Activated CD4-positive, alpha-beta T cell treated with anti-CD3 and anti-CD28 coated beads for 36 hours (primary cell): Measurements from ENCODE around the gene BRINP3. TPM values are rescaled to one million over a fixed set of nuclear protein-coding genes. Genes with fewer than 3 reads are reported as not detected.
"Not testable (repeated sequence)": the region's sequence is repeated elsewhere in the genome, so short reads cannot be mapped to it uniquely, and the experiment has no call there.

Experiments
- ATAC-seq: fragments of 200-7000 bp; cut with Tn5 transposase; one replicate; pipeline ENCODE4 v1.10.0; 2021; ENCODE audit warnings: mild to moderate bottlenecking, moderate library complexity
- CTCF ChIA-PET: fragments of 350-600 bp; sonication (Branson Sonifier 250); formaldehyde crosslinking; loops from one replicate; lab custom pipeline; 2021; ENCODE audit warnings: antibody characterized with exemption; lab: Charles Lee
- POLR2A ChIA-PET: fragments of 350-600 bp; sonication (Branson Sonifier 250); formaldehyde crosslinking; loops from one replicate; lab custom pipeline; 2021; ENCODE audit warnings: antibody characterized with exemption, inconsistent platforms; lab: Charles Lee
- DNase-seq: peaks from one replicate; pipeline ENCODE4 v3.0.0-alpha.2; 2020
- H3K27ac Mint-ChIP-seq: one replicate; pipeline ENCODE4 v1.8.0; 2021; ENCODE audit warnings: mixed read lengths
- H3K27me3 Mint-ChIP-seq: one replicate; pipeline ENCODE4 v1.8.0; 2021; ENCODE audit warnings: mixed read lengths
- H3K36me3 Mint-ChIP-seq: one replicate; pipeline ENCODE4 v1.8.0; 2021; ENCODE audit warnings: low read depth, mixed read lengths
- H3K4me1 Mint-ChIP-seq: one replicate; pipeline ENCODE4 v1.8.0; 2021; ENCODE audit warnings: mixed read lengths
- H3K4me3 Mint-ChIP-seq: one replicate; pipeline ENCODE4 v1.8.0; 2021; ENCODE audit warnings: mild to moderate bottlenecking, moderate library complexity, mixed read lengths
- H3K9me3 Mint-ChIP-seq: one replicate; pipeline ENCODE4 v1.8.0; 2021; ENCODE audit warnings: low read depth, mixed read lengths
- intact Hi-C, 2 experiments: fragments of 100-400 bp; cut with DNase I in 1 of 2; cut with micrococcal nuclease in 1 of 2; formaldehyde crosslinking; loops; one replicate each; pipeline versions ENCODE4 v1.14.2 to v1.15.1; 2022 to 2024; cut with DNase I, micrococcal nuclease
- total RNA-seq, 2 experiments: library from RNA; stranded (reverse); gene quantifications; one replicate each; pipeline ENCODE4 v1.2.3, GENCODE V29; 2021

Gene BRINP3
- total RNA-seq, 2 experiments from 2014 or later = not detected

DNA sequence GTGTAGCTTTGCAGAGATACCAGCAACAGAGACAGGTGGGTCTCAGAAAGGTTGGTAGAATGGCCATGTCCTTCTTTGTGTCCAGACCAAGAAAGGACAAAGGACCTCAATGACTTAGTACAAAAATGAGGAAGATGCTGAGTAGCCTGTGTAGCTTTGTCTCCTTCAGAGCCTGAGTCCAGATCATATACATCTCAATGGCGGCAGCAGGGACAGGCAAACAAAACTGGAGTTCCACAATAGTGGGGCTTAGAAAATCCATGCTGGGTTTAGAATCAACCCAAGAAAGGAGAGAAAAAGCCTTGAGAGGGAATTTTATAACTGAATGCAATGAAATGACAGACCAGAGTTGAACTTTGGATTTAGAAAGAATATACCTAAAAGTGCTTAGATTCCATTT is 339.0 kb downstream of the BRINP3 start:
- no peaks in the 10 kb centered on the region for H3K36me3 Mint-ChIP-seq
- peaks cover 10% of the 10 kb centered on the region for H3K9me3 Mint-ChIP-seq
- intact Hi-C loops = no loop called here

DNA sequence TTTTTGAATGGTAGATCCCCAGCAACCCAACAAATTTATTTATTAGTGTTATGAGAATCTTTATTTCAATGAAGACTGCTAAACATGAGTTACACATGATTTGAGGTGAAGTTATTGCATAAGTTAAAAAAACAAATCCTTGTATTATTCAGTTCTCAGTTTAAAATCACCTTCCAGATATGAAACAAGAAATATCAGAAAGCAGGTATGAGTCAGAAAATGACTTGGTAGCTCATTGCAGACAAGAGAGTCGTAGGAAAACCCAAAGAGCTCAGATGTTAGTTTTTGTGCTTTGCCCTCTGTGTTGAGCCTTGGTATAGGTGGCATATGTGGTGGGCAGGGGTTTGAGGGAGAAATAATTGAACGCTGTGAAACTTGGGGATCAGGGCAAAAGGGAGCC is 339.4 kb downstream of the BRINP3 start:
- no peak overlapping the region for H3K4me3 Mint-ChIP-seq
- H3K36me3 Mint-ChIP-seq = no peaks in the 10 kb centered on the region
- ATAC-seq (no peak), DNase-seq (no peak)
- ChIA-PET CTCF (no interaction called here), POLR2A (no interaction called here)
- H3K27me3 Mint-ChIP-seq = no peaks in the 10 kb centered on the region
- no peaks in the 10 kb centered on the region for H3K4me1 Mint-ChIP-seq
- intact Hi-C loops = no loop called here
- no peak overlapping the region for H3K27ac Mint-ChIP-seq
- H3K9me3 Mint-ChIP-seq = peaks cover 10% of the 10 kb centered on the region

More for the DNA sequence above, 339.0 kb downstream of the BRINP3 start:
- ATAC-seq (no peak), DNase-seq (no peak)
- CTCF ChIA-PET = no interaction called here
- POLR2A ChIA-PET = no interaction called here
- no peaks in the 10 kb centered on the region for H3K4me1 Mint-ChIP-seq
- no peak overlapping the region for H3K4me3 Mint-ChIP-seq
- no peak overlapping the region for H3K27ac Mint-ChIP-seq
- H3K27me3 Mint-ChIP-seq = no peaks in the 10 kb centered on the region

DNA sequence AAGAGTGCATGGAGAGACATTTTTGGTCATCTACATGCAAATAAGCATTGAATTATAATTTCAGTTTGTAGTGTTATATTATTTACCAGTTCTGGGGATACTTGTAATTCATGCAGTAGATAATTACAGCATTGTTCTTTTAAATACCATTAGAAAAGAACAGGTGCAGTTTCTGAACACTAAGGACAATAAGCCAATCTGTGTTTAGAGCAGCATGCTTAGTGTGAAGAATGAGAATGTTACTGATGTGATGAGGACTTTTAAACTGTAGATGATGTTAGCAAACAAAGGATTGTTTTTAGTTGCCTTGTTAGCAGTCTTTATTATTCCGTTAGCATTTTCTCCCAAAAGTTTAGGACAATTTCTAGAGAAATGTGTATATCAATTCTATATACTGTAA is 348.3 kb downstream of the BRINP3 start:
- DNase-seq (no peak), ATAC-seq (no peak)
- Mint-ChIP-seq H3K36me3 (no peaks in the 10 kb centered on the region), H3K4me1 (no peaks in the 10 kb centered on the region), H3K27ac (no peak overlapping the region), H3K9me3 (peaks cover 4% of the 10 kb centered on the region), H3K4me3 (no peak overlapping the region), H3K27me3 (no peaks in the 10 kb centered on the region)
- intact Hi-C loops = no loop called here
- CTCF ChIA-PET = no interaction called here
- POLR2A ChIA-PET = no interaction called here

DNA sequence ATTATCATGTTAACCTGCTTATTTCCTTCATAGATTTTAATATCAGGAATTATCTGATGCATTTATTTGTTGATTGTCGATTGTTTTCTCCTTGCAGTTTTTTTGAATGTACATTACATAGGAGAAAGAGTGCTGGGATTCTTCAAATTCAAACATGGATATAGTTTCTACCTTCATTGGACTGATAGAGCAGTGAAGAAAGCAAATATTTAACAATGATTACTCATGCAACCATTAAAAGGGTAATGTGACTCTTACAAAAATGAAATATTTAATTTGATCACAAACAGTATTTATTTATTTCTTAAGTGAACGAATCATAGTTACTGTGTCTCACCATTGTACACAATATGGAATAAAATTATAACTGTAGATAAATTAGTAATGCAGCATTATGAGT is 350.9 kb downstream of the BRINP3 start:
- Mint-ChIP-seq H3K9me3 (no peaks in the 10 kb centered on the region), H3K27ac (no peak overlapping the region), H3K4me1 (no peaks in the 10 kb centered on the region), H3K4me3 (no peak overlapping the region), H3K27me3 (no peaks in the 10 kb centered on the region), H3K36me3 (no peaks in the 10 kb centered on the region)
- ChIA-PET CTCF (no interaction called here), POLR2A (no interaction called here)
- ATAC-seq (no peak), DNase-seq (no peak)
- intact Hi-C loops = no loop called here

DNA sequence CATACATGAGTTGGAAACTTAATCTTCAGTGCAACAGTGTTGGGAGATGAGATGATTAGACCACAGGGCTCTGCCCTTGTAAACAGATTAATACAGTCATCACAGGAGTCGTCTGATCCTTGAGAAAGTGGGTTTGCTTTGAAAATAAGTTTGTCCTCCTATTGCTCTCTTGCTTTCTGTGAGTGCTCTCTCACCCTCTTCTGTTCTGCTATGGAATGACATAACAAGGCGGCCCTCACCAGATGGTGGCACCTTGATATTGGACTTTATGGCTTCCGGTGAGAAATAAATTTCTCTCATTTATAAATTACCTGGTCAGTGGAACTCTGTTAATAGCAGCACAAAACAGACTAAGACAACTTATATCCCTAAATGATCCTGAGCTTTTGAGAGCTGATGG is 353.6 kb downstream of the BRINP3 start:
- ATAC-seq = no peak
- ChIA-PET CTCF (no interaction called here), POLR2A (no interaction called here)
- Mint-ChIP-seq H3K27me3 (no peaks in the 10 kb centered on the region), H3K4me3 (no peak overlapping the region), H3K4me1 (no peaks in the 10 kb centered on the region), H3K36me3 (no peaks in the 10 kb centered on the region), H3K9me3 (no peaks in the 10 kb centered on the region), H3K27ac (no peak overlapping the region)
- no peak for DNase-seq
- intact Hi-C loops = no loop called here

DNA sequence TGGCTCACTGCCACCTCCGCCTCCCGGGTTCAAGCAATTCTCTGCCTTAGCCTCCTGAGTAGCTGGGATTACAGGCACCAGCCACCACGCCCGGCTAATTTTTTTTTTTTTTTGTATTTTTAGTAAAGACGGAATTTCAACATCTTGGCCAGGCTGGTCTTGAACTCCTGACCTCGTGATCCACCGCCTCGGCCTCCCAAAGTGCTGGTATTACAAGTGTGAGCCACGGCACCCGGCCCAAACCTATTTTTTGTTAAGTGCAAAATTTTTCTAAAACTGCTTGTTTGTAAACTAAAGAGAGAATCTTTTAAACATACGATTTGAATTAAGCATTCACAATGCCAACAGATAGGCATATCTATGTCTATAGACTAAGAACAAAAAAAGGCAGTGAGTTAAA is 357.1 kb downstream of the BRINP3 start:
- POLR2A ChIA-PET, H3K4me1 Mint-ChIP-seq, ATAC-seq, H3K9me3 Mint-ChIP-seq, DNase-seq, H3K27me3 Mint-ChIP-seq, H3K4me3 Mint-ChIP-seq, intact Hi-C loops, CTCF ChIA-PET, H3K27ac Mint-ChIP-seq, H3K36me3 Mint-ChIP-seq: not testable (repeated sequence)

DNA sequence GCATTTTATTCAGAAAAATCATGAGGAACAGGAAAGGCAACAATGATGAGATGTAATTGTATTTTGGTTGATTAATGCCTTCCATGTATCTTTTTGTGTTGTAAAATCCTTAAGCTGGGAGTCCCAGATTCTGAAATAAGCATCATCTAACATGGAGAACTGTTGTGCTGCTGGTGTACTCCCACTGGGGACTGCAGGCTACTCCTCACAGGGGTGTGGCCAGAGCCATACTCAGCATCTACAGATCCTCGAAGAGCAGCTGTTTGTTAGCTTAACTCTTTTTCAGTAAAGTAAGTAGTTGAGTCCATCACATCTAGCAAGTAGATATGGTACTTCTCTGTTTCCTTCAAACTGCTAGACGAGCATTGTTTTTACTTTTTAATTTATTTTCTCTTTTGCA is 358.0 kb downstream of the BRINP3 start:
- no peak for ATAC-seq
- Mint-ChIP-seq H3K27me3 (no peaks in the 10 kb centered on the region), H3K36me3 (no peaks in the 10 kb centered on the region), H3K4me3 (no peak overlapping the region), H3K27ac (no peak overlapping the region), H3K9me3 (no peaks in the 10 kb centered on the region), H3K4me1 (no peaks in the 10 kb centered on the region)
- intact Hi-C loops = no loop called here
- CTCF ChIA-PET = interaction anchor here (0.6 kb wide), 1 partner anchor 229 kb away, joined by 3 read pairs; no protein-coding TSS in a partner anchor
- DNase-seq = no peak
- POLR2A ChIA-PET = no interaction called here

DNA sequence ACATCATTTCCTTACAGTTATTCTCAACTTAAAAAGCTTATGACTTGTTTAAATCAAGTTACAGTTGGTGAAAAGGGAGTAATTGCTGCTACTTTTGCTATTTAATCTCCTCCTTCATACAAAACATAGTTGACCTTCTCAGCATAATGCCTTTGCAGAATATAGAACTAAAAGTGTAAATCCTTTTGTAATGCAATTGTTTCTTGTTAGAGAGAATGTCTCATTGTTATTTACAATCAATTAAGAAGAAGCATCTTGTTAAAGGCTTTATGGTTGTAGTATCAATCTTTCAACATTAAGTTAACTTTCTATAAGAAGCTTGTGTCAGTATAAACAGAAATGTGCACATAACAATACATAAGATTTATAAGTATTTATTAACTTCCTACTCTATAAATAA is 360.7 kb downstream of the BRINP3 start:
- H3K27me3 Mint-ChIP-seq = no peaks in the 10 kb centered on the region
- no peak for ATAC-seq
- CTCF ChIA-PET = no interaction called here

DNA sequence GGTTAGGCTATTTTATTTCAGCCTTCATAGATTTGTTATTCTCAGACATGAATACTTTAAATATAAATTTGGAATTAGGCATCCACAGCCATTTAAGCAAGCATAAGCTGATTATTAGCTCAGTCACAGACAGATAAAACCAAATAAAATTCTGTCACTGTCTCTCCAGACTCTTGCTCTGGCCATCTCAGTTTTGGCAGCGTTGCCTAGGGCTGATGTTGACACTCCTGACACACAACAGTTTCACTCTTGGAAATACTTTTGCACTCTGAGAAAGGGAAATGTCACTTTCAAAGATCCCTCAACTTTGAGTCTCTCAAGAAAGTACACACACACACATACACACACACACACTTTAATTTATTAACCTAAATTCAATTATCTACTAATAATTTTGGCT is 372.7 kb downstream of the BRINP3 start:
- Mint-ChIP-seq H3K4me3 (no peak overlapping the region), H3K4me1 (no peaks in the 10 kb centered on the region), H3K9me3 (peaks cover 2% of the 10 kb centered on the region), H3K27me3 (no peaks in the 10 kb centered on the region), H3K27ac (no peak overlapping the region), H3K36me3 (no peaks in the 10 kb centered on the region)
- CTCF ChIA-PET = no interaction called here
- DNase-seq = no peak
- intact Hi-C loops = no loop called here
- no peak for ATAC-seq
- POLR2A ChIA-PET = no interaction called here

More for the DNA sequence above, 360.7 kb downstream of the BRINP3 start:
- intact Hi-C loops = no loop called here
- no peak for DNase-seq
- POLR2A ChIA-PET = no interaction called here
- no peaks in the 10 kb centered on the region for H3K36me3 Mint-ChIP-seq
- peaks cover under 1% of the 10 kb centered on the region for H3K9me3 Mint-ChIP-seq
- H3K4me3 Mint-ChIP-seq = no peak overlapping the region
- no peaks in the 10 kb centered on the region for H3K4me1 Mint-ChIP-seq
- H3K27ac Mint-ChIP-seq = no peak overlapping the region

DNA sequence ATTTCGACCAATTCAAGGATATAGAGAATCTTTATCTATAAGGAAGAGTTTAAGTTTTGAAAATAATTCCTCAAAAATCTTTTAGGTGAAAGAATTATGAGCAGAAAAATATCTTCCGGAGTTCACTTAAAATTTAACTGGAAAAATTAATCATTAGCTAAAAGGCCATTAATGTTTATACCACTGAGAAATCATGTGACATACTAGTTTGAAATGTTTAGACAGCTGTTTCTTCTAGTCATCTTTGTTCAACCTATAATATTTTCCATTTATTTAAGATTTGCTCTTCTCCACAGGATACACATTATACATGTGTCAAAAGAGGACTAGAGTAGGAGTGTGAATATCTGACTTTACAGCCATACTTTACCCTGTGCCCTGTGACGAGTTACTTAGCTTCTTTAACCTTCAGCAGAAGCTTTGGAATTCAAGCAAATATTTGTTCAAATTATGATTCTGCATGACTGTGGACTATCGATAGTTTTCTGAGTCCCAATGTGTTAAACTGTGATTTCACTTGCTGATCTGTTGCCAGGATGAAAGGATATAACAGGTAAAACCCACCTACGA is 374.8 kb downstream of the BRINP3 start:
- intact Hi-C loops = no loop called here
- Mint-ChIP-seq H3K36me3 (no peaks in the 10 kb centered on the region), H3K27ac (no peak overlapping the region), H3K4me1 (no peaks in the 10 kb centered on the region), H3K9me3 (peaks cover 4% of the 10 kb centered on the region), H3K4me3 (no peak overlapping the region), H3K27me3 (no peaks in the 10 kb centered on the region)
- ATAC-seq = no peak
- POLR2A ChIA-PET = no interaction called here
- CTCF ChIA-PET = no interaction called here
- DNase-seq = no peak

DNA sequence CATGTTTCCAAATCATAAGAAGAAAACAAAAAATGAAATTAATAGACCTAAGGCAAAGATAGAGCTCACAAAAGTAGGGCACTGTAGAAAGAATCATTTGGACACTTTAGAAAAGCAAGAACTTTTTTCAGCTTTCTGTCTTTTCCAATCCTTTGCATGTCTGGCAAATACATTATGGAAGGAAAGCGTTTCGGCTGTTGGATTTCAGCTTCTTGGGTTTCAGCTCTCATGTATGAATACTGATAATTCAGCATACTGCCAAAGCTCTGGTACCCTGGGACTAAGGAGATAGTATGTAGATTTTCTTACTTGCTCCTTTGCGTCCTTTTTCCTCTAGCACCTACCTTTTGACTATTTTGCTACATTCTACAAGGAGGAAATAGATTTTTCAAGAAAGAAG is 375.9 kb downstream of the BRINP3 start:
- ATAC-seq (no peak), DNase-seq (no peak)
- CTCF ChIA-PET = no interaction called here
- intact Hi-C loops = no loop called here
- Mint-ChIP-seq H3K4me3 (no peak overlapping the region), H3K9me3 (peaks cover 4% of the 10 kb centered on the region), H3K4me1 (no peaks in the 10 kb centered on the region), H3K36me3 (no peaks in the 10 kb centered on the region), H3K27me3 (no peaks in the 10 kb centered on the region), H3K27ac (no peak overlapping the region)
- POLR2A ChIA-PET = no interaction called here

DNA sequence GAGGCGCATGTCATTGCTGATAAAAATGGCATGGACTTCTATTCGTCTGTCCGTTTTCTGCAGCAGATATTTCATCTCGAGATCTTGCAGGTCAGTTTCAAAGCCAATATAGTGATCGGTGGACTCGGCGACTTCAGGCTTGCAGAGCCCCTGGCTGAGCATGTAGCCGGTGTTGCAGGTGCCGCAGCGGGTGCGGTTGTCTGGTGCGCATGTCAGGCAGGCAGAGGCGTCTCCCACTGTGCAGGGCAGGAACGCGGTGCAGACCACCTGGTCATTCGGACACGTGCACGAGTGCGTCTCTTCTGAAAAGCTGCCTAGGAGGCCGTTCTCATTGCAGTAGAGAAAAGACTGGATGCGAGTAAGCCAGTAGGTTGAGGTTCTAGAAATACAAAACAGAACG is 378.9 kb downstream of the BRINP3 start:
- no peak for DNase-seq
- CTCF ChIA-PET = no interaction called here
- ATAC-seq = no peak

DNA sequence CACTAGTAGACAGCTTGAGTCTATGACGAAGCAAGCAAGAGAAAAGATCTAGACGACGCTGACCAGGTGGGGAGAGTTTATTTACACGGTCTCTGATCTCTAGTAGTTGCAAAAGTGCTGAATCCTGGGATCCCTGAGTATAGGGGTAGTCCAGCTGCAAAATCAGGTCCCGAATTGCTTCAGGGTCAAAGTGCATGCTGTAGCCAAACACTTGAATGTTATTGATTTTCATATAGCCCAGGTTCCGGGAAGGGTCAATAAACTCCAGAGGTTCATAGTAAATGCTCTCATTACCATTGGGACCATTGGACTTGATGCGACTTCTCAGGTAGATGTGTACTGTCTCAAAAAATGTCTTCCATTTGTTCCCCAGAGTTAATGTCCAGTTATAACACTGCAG is 379.6 kb downstream of the BRINP3 start:
- CTCF ChIA-PET = no interaction called here
- intact Hi-C loops = no loop called here
- ATAC-seq = no peak
- Mint-ChIP-seq H3K27ac (no peak overlapping the region), H3K27me3 (no peaks in the 10 kb centered on the region), H3K4me1 (no peaks in the 10 kb centered on the region), H3K4me3 (no peak overlapping the region), H3K9me3 (peaks cover 4% of the 10 kb centered on the region), H3K36me3 (no peaks in the 10 kb centered on the region)
- DNase-seq = no peak
- POLR2A ChIA-PET = no interaction called here

More for the DNA sequence above, 378.9 kb downstream of the BRINP3 start:
- intact Hi-C loops = no loop called here
- no peaks in the 10 kb centered on the region for H3K4me1 Mint-ChIP-seq
- POLR2A ChIA-PET = no interaction called here
- no peaks in the 10 kb centered on the region for H3K36me3 Mint-ChIP-seq
- H3K4me3 Mint-ChIP-seq = no peak overlapping the region
- no peaks in the 10 kb centered on the region for H3K27me3 Mint-ChIP-seq
- H3K9me3 Mint-ChIP-seq = peaks cover 4% of the 10 kb centered on the region
- no peak overlapping the region for H3K27ac Mint-ChIP-seq
